ENCODE results near the gene C18orf32. TPM values are rescaled to one million over a fixed set of nuclear protein-coding genes. Genes with fewer than 3 reads are reported as not detected.
"Not testable (repeated sequence)": the region's sequence is repeated elsewhere in the genome, so short reads cannot be mapped to it uniquely, and the experiment has no call there.

The C18orf32 gene
- total and polyA plus RNA-seq, 2 donors (not counting 3 experiments of a cell fraction or from before 2014, with no cell fraction given): 20.4 to 27.4 TPM

DNA sequence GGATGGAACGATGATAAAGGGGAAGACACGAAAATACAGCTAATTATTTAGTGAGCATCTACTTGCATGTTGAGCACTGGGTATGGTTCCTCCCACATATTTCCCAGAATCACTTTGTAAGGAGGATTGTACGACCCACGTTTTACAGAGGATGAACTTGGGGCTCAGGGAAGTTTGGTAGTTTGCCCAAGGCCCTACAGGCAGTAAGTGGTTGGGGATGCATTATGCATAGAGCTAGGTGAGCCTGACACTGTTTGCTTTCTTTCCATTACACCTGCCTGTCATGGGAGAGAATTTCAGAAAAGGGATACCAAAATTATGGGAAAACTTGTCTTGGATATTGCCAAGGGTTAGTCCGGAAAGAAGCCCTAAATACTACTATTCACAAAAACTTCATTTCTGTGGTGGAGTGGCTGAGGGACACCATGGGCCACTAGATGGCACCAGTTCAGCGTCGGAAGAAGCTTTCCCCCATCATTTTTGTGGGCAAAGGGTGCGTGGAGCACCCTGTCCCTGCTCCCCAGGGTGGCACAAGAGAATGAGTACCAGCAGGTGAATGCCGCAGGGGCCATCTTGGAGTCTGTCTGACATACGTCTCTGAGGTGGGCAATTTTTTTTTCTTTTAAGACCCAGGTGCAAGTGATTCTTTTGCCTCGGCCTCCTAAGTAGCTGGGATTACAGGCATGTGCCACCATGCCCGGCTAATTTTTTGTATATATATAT, 23.5 kb upstream of the C18orf32 start:
- CTCF ChIA-PET: interaction anchor here (0.5 to 12.7 kb wide), 56 partner anchors 9 to 847 kb away, joined by 3 to 452 read pairs (median 5); partner anchors contain the start of genes ACAA2 and MBD1
- Histone ChIP-seq H3K9ac (replicated peaks; ENCODE audit: extremely low read depth, insufficient read depth, low read length) (no peak overlapping the region), H3K27me3 (ENCODE audit: control insufficient read depth in 2 of 2, insufficient read depth in 2 of 2, low read length in 2 of 2) (peaks cover 3 to 4% of the 10 kb centered on the region in 2 experiments), H4K20me1 (replicated peaks; ENCODE audit: control insufficient read depth, extremely low read depth, insufficient read depth, low read length) (no peaks in the 10 kb centered on the region), H3K9me3 (replicated peaks; ENCODE audit: control insufficient read depth, insufficient read depth, low read length) (no peaks in the 10 kb centered on the region), H3K27ac (ENCODE audit: insufficient read depth, low read depth, low read length) (no peak overlapping the region), H3K79me2 (ENCODE audit: control insufficient read depth, insufficient read depth, low read length) (no peaks in the 10 kb centered on the region), H2AFZ (ENCODE audit: low read depth, low read length) (no peak overlapping the region), H3K4me3 (replicated peaks in 1 of 3; ENCODE audit: insufficient read depth in 1 of 3, low read depth in 1 of 3, low read length in 3 of 3) (no peak overlapping the region), H3K9me1 (replicated peaks; ENCODE audit: control insufficient read depth, extremely low read depth, insufficient read depth, low read length) (no peaks in the 10 kb centered on the region), H3K4me1 (ENCODE audit: control insufficient read depth, extremely low read depth, insufficient read depth, low read length) (no peaks in the 10 kb centered on the region), H3K4me2 (ENCODE audit: insufficient read depth, low read length) (no peak overlapping the region), H3K36me3 (ENCODE audit: control insufficient read depth in 2 of 2, extremely low read depth in 1 of 2, insufficient read depth in 2 of 2, low read length in 2 of 2) (no peaks in the 10 kb centered on the region)
- FAIRE-seq (peak; percentile 82), DNase-seq (ENCODE audit: low read depth, low spot score) (peak; percentile 51)
- intact Hi-C loops (cut with micrococcal nuclease): loop anchor here (1.0 to 10.0 kb wide), 6 partner anchors 49 to 694 kb away; no protein-coding TSS in a partner anchor
- POLR2A ChIA-PET: no interaction called here
- TF ChIP-seq, protein P1, sequence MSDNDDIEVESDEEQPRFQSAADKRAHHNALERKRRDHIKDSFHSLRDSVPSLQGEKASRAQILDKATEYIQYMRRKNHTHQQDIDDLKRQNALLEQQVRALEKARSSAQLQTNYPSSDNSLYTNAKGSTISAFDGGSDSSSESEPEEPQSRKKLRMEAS (IDR thresholded peaks at IDR 0.05; ENCODE audit: insufficient read depth, insufficient read length): no peak
- TF ChIP-seq, protein P2, sequence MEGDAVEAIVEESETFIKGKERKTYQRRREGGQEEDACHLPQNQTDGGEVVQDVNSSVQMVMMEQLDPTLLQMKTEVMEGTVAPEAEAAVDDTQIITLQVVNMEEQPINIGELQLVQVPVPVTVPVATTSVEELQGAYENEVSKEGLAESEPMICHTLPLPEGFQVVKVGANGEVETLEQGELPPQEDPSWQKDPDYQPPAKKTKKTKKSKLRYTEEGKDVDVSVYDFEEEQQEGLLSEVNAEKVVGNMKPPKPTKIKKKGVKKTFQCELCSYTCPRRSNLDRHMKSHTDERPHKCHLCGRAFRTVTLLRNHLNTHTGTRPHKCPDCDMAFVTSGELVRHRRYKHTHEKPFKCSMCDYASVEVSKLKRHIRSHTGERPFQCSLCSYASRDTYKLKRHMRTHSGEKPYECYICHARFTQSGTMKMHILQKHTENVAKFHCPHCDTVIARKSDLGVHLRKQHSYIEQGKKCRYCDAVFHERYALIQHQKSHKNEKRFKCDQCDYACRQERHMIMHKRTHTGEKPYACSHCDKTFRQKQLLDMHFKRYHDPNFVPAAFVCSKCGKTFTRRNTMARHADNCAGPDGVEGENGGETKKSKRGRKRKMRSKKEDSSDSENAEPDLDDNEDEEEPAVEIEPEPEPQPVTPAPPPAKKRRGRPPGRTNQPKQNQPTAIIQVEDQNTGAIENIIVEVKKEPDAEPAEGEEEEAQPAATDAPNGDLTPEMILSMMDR (IDR thresholded peaks at IDR 0.05; ENCODE audit: extremely low read depth in 1 of 2, insufficient read depth in 1 of 2, low read depth in 1 of 2, low read length in 2 of 2): peak; percentile 74 to 81
- dilution Hi-C loops (cut with MboI; ENCODE audit: extremely low pct_ligation_motif_present, low sequenced_read_pairs): loop anchor here (25.0 kb wide), 1 partner anchor 352 kb away; no protein-coding TSS in a partner anchor
- BruUV-seq (replicated peaks): no TSS peak

DNA sequence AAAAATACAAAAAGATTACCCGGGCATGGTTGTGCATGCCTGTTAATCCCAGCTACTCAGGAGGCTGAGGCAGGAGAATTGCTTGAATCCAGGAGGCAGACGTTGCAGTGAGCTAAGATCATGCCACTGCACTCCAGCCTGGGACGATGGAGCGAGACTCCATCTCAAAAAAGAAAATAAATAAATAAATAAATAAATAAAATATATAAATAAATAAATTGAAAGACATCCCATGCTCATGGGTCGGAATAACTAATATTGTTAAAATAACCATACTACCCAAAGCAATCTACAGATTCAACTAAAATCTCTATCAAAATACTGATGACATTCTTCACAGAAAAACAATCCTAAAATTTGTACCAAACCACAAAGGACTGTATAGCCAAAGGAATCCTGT, 19.4 kb upstream of the C18orf32 start:
- H3K4me3 ChIP-seq (replicated peaks in 1 of 3; ENCODE audit: insufficient read depth in 1 of 3, low read depth in 1 of 3, low read length in 3 of 3); H3K9me1 ChIP-seq (replicated peaks; ENCODE audit: control insufficient read depth, extremely low read depth, insufficient read depth, low read length); POLR2A ChIA-PET; H2AFZ ChIP-seq (ENCODE audit: low read depth, low read length); BruUV-seq (replicated peaks); H3K9ac ChIP-seq (replicated peaks; ENCODE audit: extremely low read depth, insufficient read depth, low read length); intact Hi-C loops (cut with micrococcal nuclease); H3K27me3 ChIP-seq (ENCODE audit: control insufficient read depth in 2 of 2, insufficient read depth in 2 of 2, low read length in 2 of 2); H4K20me1 ChIP-seq (replicated peaks; ENCODE audit: control insufficient read depth, extremely low read depth, insufficient read depth, low read length); H3K9me3 ChIP-seq (replicated peaks; ENCODE audit: control insufficient read depth, insufficient read depth, low read length); H3K79me2 ChIP-seq (ENCODE audit: control insufficient read depth, insufficient read depth, low read length); H3K4me2 ChIP-seq (ENCODE audit: insufficient read depth, low read length); H3K36me3 ChIP-seq (ENCODE audit: control insufficient read depth in 2 of 2, extremely low read depth in 1 of 2, insufficient read depth in 2 of 2, low read length in 2 of 2); H3K27ac ChIP-seq (ENCODE audit: insufficient read depth, low read depth, low read length); FAIRE-seq; H3K4me1 ChIP-seq (ENCODE audit: control insufficient read depth, extremely low read depth, insufficient read depth, low read length); DNase-seq (ENCODE audit: low read depth, low spot score): not testable (repeated sequence)
- dilution Hi-C loops (cut with MboI; ENCODE audit: extremely low pct_ligation_motif_present, low sequenced_read_pairs): loop anchor here (25.0 kb wide), 1 partner anchor 356 kb away; no protein-coding TSS in a partner anchor
- CTCF ChIA-PET: interaction anchor here (1.0 to 1.6 kb wide), 2 partner anchors 9 to 352 kb away, joined by 3 to 4 read pairs; no protein-coding TSS in a partner anchor

Data from endothelial cell of umbilical vein (primary cell).